HG03460 (cell line): ENCODE results near the gene TOMM6.
"Not testable (repeated sequence)": the region's sequence is repeated elsewhere in the genome, so short reads cannot be mapped to it uniquely, and the experiment has no call there.

Source experiments
- ATAC-seq: cut with Tn5 transposase; IDR thresholded peaks from one replicate; pipeline ENCODE4 v1.9.1; 2021; ENCODE audit not compliant: unreplicated experiment

TOMM6 gene

DNA sequence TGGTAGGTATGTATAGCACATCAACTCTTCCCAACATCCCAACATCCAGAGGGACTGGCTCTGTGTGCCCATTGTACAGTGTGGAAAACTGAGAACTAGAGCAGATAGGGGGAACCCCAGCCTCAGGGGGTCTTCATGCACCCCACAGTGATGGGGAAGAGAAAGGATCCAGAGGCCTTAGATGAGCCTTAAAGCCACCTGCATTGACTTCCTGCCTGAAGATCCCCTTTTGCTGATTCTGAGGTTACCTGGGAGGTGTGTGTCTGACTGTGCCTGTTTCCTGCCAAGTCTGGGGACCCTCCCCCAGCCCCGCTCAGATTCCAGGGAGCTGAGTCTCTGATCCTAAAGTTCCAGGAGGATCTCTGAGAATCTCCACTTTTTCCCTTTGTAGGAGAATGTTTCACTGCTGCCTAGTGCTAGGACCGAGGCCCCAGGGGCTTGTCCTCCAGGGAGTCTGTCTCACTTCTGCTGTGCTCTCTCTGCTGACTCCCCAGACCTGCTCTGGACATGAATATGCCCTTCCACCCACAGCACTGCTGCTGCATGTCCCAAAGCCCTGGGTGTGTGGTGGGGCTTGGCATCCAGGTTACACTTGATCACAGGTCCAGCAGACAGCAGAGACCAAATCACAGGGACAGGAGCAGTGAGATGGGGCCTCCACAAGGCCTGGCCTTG, 27.5 kb upstream of the TOMM6 start:
- no peak for ATAC-seq

DNA sequence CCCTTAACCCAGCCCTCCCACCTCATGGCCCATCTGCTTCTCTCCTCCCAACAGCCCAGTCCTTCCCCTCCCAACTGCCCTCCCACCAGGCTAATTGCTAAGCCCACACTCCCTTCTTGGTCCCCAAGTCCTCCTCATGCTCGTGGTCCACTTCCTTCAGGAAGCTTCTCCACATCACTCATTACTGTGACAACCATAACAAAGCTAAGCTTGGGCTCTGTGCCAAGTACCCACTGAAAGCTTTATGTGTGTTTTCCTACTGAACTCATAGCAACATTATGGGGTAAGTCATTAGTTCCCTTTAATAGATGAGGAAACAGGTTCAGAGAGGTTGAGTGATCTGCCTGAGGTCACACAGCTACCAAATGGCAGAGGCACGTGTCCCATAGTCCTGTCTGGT, 24.0 kb upstream of the TOMM6 start:
- no peak for ATAC-seq

DNA sequence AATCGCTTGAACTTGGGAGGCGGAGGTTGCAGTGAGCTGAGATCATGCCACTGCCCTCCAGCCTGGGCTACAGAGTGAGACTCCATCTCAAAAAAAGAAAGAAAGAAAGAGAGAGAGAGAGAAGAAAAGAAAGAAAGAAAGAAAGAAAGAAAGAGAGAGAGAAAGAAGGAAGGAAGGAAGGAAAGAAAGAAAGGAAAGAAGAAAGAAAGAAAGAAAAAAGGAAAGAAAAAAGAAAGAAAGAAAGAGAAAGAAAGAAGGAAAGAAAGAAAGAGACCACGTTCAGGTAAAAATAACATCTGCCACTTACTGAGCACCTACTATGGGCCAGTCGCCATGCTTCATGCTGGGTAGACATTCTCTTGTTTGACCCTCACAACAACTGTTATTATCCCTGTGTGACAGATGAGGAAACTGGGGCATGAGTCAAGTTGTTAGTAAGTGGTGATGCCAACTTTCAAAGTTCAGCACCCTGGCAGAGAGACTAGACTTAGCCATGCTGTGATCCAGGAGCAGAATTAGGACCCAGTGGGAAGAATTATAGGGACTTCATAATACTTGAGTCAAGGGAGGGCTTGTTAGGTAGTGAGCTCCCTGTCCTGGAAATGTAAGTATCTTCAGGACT, 21.3 kb upstream of the TOMM6 start:
- ATAC-seq, result not testable (repeated sequence)

DNA sequence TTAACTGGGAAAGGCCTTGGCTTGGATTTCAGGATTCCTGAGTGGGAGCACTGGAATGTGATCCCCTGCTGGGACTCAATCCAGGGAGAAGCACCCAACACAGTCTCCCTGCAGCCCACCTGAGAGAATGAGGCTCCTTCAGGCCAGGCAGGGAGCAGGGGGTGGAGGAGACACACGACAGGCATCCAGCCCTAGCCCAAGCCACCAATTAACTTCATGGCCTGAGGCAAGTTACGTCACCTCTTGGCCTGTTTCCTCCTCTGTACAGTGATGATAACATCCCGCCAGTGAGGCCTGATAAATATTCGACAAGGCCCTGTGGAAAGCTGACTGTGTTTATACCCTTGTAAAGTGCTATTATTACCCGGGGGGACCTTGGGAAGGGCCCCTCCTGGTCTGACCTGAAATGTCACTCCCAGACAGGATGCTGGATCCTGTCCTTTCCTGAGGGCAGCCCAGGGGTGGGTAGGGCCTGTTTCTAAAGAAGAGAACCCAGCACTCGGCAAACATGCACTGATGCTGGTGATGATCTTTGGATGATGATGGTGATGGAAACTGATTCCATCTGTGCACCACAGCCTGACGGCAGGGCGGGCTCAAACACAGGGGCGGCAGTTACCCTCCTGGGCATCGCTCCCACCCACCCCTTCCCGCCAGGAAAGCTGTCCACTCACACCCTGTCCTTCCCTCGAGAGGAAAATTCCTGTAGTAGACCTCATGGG, 20.2 kb upstream of the TOMM6 start:
- no peak for ATAC-seq

DNA sequence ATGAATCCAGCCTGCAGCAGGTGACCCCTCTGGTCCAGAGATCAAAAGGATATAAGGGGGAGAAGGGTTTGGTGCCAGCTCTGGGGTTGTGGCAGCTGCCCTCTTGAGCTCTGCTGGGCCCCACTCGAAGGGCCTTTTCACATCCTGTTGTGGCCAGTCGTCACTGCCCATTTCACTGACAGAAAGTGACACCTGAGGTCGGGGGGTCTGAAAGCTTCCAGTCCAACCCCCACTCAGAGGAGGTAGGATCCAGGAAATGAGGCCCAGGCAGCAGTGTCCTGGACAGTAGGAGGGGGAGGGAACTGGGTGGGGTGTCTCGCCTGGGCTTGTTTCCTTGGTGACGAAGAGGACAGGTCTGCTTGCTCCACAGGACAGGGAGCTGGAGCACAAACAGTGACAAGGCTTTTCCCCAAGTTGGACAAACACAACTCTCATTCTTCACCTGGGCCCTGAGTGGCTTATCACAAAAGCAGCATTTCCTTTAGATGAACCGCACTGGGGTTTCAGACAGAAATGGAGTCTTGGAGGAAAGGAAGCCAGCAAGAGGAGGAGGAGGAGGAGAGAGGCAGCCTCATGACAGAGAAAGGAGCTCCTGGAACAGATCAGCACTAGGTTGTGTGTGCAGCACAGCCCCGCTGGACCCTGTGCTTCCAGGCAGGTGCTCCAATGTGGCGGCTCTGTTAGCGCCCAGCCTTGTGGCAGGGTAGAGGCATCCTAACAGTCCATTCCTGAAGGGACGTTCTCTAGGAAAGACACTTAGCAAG, 18.8 kb upstream of the TOMM6 start:
- no peak for ATAC-seq

DNA sequence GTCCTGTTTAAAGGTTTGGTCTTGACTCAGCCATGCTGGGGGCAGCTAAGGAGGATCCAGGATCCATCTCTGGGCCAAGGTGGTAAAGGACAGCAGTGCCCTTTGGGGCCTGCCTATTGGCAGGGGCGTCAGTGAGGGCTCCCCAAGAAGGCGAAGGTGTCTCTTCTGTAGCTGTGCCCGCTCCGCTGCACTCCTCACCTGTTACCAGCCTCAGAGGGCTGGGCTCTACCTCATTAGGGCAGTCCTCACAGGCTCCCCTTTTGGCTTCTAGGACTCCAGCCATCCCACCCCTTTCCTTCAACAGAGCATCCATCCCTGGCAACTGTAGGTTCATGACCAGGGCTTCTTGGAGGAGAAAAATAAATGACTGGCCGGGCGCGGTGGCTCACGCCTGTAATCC, 18.1 kb upstream of the TOMM6 start:
- no peak for ATAC-seq

DNA sequence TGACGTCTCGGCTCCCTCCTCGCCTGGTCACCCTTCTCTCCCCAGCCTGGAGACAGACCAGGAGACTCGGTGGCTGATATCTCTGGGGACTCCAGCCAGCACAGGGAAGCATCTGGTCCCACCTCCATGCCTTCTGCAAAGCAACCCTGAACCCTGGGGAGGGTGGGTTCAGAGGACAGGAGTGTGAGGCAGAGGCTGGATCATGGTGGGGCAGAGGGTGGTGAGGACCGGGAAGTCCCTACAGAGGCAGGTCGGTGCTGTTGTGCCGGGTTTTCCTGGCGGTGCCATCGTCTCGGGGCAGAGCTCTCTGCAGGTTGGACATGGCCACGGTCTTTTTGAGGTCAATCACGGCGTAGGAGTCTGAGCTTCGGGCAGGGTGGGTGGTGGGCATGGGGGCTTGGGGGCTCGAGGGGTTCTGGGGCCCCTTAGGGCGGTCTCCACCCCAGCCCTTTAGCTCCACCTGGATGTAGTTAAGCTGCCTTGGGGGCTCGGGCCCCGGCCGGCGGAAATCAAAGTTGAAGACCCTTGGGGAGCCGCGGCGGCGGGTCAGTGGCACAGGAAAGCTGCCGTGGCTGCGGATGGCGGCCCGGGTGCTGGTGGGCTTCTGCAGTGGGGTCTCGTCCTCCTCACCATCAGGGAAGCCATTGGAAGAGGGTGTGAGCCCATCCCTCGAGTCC, 17.0 kb upstream of the TOMM6 start:
- ATAC-seq, result no peak

DNA sequence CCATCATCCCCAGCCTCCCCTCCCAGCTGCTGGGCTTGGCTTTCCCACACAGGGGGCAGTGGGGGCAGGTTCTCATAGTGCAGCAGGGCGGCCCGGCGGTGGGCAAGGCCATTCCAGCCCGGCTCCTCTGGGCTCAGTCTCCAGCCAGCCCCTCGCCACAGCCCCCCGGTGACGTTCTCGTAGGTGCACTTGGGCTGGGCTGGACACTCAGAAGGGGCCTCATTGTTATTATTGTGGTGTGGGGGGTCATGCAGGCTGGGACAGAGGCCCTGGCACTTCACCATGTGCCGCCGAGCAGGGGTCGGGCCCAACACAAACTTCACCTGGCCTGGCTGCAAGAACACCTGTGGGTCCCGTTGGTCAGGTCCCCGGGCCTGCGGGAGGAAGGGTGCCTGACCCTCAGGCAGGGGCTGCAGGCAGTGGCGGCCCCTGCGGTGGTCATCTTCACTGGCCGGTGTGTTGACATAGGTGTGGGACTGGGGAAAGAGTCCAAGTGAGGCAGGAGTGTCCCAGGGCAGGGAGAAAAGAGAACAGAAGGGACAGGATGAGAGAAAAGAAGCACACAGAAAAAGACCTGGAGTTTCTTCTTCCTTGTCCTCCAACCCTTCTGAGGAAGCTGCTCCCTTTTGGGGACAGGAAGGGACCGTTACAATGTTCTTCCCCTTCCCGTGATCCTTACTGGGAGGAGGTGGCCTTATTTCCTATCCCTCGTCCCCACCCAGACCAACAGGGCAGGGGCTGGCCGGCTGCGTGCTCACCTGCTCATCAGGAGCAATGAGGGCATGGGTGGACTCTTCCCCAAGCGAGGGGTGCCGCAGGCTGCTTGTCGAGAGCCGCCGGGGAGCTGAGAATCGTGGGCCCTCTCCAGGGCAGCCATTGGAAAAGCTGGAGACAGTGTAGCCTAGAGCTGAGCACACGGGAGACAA, 16.2 kb upstream of the TOMM6 start:
- no peak for ATAC-seq

DNA sequence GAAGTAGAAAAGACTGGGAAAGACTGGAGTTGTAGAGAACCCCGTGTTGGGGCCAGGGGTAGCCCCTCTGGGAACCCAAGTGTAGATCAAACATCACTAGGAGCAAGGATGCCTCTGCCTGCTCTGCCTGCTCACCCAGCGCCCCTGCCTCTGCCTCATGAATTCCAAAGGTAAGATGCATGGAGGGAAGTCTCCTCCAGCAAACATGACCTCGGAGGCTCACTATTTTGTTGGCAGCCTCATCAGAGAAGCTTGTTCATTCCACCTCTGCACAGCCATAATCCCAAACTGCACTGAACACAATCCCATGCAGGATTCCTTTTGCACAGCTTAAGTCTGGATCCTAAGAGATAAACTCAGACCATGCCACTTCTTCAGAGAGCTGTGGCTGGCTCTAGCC, 12.7 kb upstream of the TOMM6 start:
- no peak for ATAC-seq

DNA sequence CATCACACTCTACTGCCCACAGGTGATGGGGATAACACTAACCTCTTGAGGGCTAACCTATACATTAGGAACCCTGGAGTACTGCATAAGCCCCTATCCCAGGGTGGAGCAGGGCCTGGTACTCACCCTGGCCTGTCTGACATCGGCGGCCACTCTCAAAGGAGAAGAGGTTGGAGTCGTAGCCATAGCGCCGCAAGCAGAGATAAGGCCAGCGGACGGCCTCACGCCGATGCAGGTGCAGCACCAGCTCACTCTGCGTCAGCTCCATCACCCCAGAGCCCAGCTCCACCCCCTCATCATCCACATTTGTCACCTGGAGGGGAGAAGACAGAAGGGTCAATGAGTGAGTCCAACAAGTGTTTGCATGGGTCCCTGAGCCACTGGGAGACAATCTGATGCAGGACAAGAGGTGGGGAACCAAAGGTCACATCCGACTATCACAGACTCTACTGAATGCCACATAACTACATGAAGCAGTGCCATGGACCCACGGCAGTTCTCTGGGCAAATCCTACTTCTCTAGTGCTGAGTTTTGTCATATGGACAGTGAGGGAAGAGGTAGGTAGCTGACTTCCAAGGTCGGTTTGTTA, 12.1 kb upstream of the TOMM6 start:
- ATAC-seq, result no peak

DNA sequence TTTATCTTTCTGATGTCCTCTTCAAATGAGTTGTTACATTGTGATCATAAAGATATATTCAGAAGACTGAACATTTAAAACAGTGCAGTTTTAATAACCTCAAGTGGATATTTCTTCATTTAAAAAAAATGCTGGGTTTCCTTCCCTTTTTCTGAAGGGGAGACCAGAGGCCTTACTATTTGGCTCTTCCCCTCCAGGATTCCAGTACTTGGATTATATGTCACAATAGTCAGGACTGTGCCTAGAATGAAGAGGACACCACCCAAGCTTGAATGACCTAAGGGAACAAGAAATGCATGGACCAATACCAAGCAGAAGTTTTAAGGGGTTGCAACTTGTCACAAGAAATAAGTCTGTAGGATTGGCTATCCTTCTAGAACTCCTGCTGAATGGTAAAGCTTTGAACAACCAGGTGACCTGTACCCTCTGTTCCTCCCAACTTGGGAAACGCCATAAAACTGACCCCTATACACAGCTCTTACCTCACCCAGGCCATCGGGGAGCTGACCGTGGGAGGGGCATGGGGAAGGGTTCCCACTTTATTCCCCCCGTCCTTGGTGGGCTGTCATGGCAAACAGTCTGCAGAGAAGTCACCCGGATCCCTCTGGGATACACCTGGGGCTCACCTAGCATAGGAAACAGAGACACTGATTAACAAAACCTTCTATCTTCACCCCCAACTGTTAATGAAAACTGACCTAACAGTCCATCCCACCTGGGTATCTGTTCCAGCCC, 9.8 kb upstream of the TOMM6 start:
- ATAC-seq, result no peak

DNA sequence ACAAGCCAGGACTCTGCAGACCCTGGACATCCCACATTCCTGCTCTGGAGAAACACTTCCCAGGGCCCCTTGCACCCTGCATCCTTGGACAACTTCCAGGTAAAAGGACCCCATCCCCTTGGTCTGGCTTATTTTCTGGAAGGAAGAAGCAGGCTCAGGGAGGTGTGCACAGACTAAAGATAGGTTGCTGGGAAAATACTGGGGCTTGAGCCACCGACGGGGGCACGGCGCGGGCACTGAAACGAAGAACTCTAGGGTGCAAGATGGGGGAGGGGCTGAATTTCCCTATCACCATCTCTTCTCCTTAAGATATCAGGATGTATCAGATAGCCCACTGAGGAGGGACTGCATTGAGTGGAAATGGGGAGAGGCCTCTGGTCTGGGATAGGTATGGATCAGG, 8.6 kb upstream of the TOMM6 start:
- no peak for ATAC-seq

DNA sequence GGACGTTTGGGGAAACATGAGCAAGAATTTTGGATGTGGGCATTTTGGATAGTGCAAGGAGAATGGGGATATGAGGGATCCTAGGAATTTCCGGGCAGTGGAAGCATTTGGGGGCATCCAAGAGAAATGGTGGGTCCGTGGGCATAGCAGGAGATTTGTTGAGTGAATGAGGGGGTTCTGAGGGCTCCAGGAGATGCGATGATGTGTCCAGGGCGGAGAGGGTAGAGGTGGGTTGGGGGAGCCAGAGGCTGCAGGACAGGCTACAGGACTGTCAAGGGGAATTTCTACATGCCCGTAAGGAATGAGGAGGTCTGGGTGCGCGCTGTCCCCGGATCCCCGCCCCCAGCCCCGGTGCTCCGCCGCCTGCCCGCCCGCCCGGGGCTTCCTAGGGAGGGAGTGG, 8.2 kb upstream of the TOMM6 start:
- peak; percentile 2 for ATAC-seq

DNA sequence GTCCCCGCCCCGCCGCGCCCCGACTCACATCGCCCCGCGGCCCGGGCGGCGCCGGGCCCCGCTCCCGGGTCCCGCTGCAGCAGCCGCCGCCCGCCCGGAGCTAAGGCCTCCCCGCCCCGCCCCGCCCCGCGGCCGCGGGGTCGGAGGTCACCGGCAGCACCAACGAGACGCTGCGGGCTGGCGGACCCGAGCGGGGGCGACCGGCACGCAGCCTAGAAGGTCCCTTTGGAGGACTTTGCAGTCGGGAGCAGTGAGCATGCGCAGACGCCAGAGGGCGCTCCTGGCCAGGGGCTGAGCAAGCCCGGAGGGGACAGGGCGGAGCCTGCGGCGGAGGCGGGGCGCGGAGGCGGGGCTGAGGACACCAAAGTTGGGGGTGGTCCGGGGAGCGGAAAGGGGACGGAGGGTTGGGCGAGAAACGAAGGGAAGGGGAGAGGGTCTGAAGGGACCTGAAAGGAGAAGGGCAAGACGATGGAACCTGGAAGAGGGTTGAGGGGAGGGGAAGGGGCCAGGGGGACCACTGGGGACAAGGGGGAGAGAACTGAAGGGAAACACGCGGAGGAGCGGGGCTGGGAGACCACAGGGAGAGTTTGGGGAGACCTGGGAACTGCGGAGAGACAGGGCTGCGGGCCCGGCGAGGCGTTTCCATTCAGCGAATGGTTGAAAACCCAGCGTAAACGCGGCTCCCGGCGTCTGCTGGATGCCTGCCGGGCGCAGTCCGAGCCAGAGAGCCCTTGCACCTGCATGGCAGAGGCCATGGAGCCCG, 7.5 kb upstream of the TOMM6 start, which contains the start of gene FRS3:
Gene FRS3, minus strand, starts transcription at position 113 of the 763 bp plus-strand sequence. CDS start 2,913 bp downstream, outside the sequence.
- ATAC-seq, result peak; percentile 94

DNA sequence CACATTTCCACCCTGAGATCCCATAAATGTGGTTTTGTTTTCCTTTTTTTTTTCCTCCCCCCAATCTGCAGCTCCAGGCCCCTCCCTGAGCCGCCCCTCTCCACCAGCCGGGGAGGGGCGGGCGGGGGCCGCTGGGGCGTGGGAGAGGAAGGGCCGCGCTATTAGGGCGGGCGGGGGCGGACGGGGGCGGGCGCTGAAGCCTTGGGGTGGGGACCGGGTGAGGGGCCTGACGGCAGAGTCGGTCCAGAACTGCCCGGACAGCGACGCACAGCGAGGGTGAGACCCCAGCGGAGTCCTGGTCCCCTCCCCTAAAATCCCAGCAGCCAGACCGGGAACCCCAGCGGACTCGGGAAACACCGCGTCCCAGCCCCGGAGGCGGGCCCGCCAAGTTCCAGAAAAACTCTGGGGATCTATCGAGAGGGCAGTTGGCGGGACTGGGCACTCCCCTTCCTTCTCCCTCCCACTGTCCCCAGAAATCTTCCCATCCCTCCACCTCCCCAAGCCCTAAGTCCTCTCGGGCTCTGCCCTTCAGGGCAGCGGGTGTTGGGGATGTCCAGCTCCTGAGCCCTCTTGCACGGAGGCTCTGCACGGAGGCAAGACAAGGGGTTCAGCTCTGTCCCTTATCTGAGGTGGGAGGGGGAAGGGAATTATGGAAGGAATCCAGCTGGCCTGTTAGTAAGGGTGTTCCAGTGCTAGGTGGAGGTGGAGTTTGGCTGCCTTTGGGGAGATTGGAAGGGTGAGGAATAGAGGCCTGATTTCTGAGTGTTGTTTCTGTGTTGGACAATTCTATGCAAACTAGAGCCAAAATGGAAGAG, 6.7 kb upstream of the TOMM6 start, which contains the start of gene PRICKLE4:
Gene PRICKLE4, plus strand, starts transcription at position 232 of the 815 bp plus-strand sequence. CDS start 2,692 bp downstream, outside the sequence.
- ATAC-seq, result no peak

DNA sequence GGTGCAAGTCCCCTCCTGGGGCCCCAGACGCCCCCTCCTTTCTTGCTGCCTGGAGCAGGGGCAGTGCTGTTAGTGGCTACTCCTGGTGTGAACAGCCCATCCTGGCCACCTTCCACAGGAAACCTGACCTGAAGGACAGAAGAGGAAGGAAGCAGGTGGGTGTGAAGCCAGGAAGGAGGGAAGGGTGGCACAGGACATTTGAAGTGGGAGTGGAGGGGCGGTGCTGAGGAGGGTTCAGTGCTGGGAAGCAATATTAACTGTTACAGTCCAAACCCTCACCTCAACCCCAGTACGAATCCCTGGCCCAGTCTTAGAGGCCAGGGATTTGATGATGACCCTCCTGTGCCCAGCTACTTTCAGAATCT, 6.1 kb upstream of the TOMM6 start:
- no peak for ATAC-seq

DNA sequence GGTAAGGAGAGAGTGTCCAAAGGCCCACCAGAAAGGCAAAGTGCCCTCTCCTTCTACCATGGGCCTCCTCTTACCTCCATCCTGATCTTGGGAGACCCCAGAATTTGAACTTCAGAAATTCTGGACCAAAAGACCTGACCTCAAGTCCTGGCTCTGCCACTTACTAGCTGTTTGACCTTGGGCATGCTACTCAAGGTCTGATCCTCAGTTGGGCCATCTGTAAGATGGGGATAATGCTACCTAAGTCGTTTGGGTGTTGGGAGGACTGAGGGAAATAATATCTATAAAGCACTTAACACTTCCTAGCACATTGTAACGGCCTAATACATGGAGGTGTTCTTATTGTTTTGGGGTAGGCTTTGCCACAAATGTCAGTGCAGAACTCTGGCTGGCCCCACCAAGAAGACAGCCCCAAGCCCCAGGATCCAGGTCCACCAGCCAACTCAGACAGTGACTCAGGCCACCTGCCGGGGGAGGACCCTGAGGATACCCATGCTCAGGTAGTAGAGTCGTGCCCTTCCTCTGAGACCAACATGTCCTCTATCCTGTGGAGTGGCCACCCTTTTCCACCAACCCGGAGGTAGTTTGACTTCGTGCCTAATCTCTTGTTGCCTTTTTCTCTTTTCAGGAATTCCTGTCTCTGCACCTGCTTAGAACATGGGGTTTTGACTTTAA, 4.3 kb upstream of the TOMM6 start:
- no peak for ATAC-seq
